HepG2 (cell line): Measurements from ENCODE around the gene P2RY6. TPM values are rescaled to one million over a fixed set of nuclear protein-coding genes. Genes with fewer than 3 reads are reported as not detected.

Experiments used
- ELF1 ChIP-seq: sonication (generic); formaldehyde crosslinking; IDR thresholded peaks from 2 replicates; pipeline ENCODE4 v1.4.0; 2020; ENCODE audit warnings: missing genetic modification reagents
- ETS1 ChIP-seq: sonication (generic); formaldehyde crosslinking; IDR thresholded peaks from 2 replicates; pipeline ENCODE4 v1.4.0; 2020; ENCODE audit warnings: missing genetic modification reagents
- FOXJ3 ChIP-seq: sonication (generic); formaldehyde crosslinking; IDR thresholded peaks from 2 replicates; pipeline ENCODE4 v1.4.0; 2020; ENCODE audit warnings: missing genetic modification reagents, mild to moderate bottlenecking, borderline replicate concordance
- FOXP1 ChIP-seq, 2 experiments: fragments of 450-650 bp in 1 of 2; IDR thresholded peaks; 2 replicates each; pipeline ENCODE4 v1.6.1; 2017 to 2018; ENCODE audit warnings: antibody characterized with exemption in 1 of 2
- GABPB1 ChIP-seq: IDR thresholded peaks from 2 replicates; pipeline ENCODE4 v1.6.1; 2016; ENCODE audit warnings: mild to moderate bottlenecking, missing genetic modification reagents, moderate library complexity, missing compliant biosample characterization
- GATA4 ChIP-seq: sonication (generic); IDR thresholded peaks from 2 replicates; pipeline ENCODE4 v1.6.1; 2016; ENCODE audit warnings: antibody characterized with exemption, low read depth, borderline replicate concordance
- HNRNPK ChIP-seq: fragments of 200-400 bp; formaldehyde crosslinking; IDR thresholded peaks from 2 replicates; pipeline ENCODE4 v1.6.1; 2018; ENCODE audit warnings: low read length, low read depth, moderate library complexity, mild to moderate bottlenecking; ENCODE audit not compliant: poor library complexity, severe bottlenecking
- HOXA9 ChIP-seq: sonication (generic); formaldehyde crosslinking; IDR thresholded peaks from 2 replicates; pipeline ENCODE4 v1.8.1; 2022; ENCODE audit warnings: missing genetic modification reagents, mild to moderate bottlenecking, moderate library complexity, borderline replicate concordance
- MLLT10 ChIP-seq: sonication (generic); formaldehyde crosslinking; IDR thresholded peaks from 2 replicates; pipeline ENCODE4 v1.4.0; 2020; ENCODE audit warnings: missing genetic modification reagents
- MTERF4 ChIP-seq: sonication (generic); formaldehyde crosslinking; IDR thresholded peaks from 2 replicates; pipeline ENCODE4 v1.8.0; 2023; ENCODE audit warnings: mild to moderate bottlenecking, missing genetic modification reagents
- NFE2L2 ChIP-seq: fragments of 150-350 bp; IDR thresholded peaks from 2 replicates; pipeline ENCODE4 v1.6.1; 2014; ENCODE audit warnings: low read length
- PAF1 ChIP-seq: IDR thresholded peaks from 2 replicates; pipeline ENCODE4 v1.6.1; 2016; ENCODE audit warnings: missing genetic modification reagents, missing compliant biosample characterization
- PHF8 ChIP-seq: sonication (generic); formaldehyde crosslinking; IDR thresholded peaks from 2 replicates; pipeline ENCODE4 v1.5.0; 2020; ENCODE audit warnings: missing genetic modification reagents
- RBM39 ChIP-seq: fragments of 200-400 bp; formaldehyde crosslinking; IDR thresholded peaks from one replicate; pipeline ENCODE4 v1.6.1; 2018; ENCODE audit warnings: antibody characterized with exemption, mild to moderate bottlenecking, low read depth, low read length; ENCODE audit not compliant: poor library complexity, severe bottlenecking
- RXRA ChIP-seq: sonication (generic); formaldehyde crosslinking; IDR thresholded peaks from 2 replicates; pipeline ENCODE4 v1.5.1; 2020; ENCODE audit warnings: missing genetic modification reagents
- SATB2 ChIP-seq: sonication (generic); formaldehyde crosslinking; IDR thresholded peaks from 2 replicates; pipeline ENCODE4 v1.5.0; 2020; ENCODE audit warnings: missing genetic modification reagents
- SIN3A ChIP-seq: IDR thresholded peaks from 2 replicates; pipeline ENCODE4 v1.6.1; 2011; ENCODE audit warnings: low read depth, mild to moderate bottlenecking, control low read depth, low read length, borderline replicate concordance
- THAP11 ChIP-seq: IDR thresholded peaks from 2 replicates; pipeline ENCODE4 v1.6.1; 2016; ENCODE audit warnings: missing biosample characterization, missing genetic modification reagents
- TSC22D2 ChIP-seq: sonication (generic); formaldehyde crosslinking; IDR thresholded peaks from 2 replicates; pipeline ENCODE4 v1.5.1; 2020; ENCODE audit warnings: missing genetic modification reagents, mild to moderate bottlenecking, borderline replicate concordance
- ZBTB21 ChIP-seq: sonication (generic); formaldehyde crosslinking; IDR thresholded peaks from 2 replicates; pipeline ENCODE4 v1.4.0; 2020; ENCODE audit warnings: missing genetic modification reagents
- ZNF282 ChIP-seq: fragments of 450-650 bp; IDR thresholded peaks from 2 replicates; pipeline ENCODE4 v1.6.1; 2018; ENCODE audit not compliant: partially characterized antibody
- ZNF354B ChIP-seq: sonication (generic); formaldehyde crosslinking; IDR thresholded peaks from 2 replicates; pipeline ENCODE4 v1.8.0; 2022; ENCODE audit warnings: mild to moderate bottlenecking, missing genetic modification reagents
- ZNF44 ChIP-seq: sonication (generic); formaldehyde crosslinking; IDR thresholded peaks from 2 replicates; pipeline ENCODE4 v1.5.1; 2020; ENCODE audit warnings: mild to moderate bottlenecking, missing genetic modification reagents
- ZNF446 ChIP-seq: sonication (generic); formaldehyde crosslinking; IDR thresholded peaks from 2 replicates; pipeline ENCODE4 v1.5.0; 2020; ENCODE audit warnings: mild to moderate bottlenecking, missing genetic modification reagents
- ZNF652 ChIP-seq: IDR thresholded peaks from 2 replicates; pipeline ENCODE4 v1.6.1; 2016; ENCODE audit warnings: low read depth, borderline replicate concordance
- polyA plus RNA-seq, 8 experiments: library from polyadenylated mRNA; depleted of rRNA in 3 of 8; stranded (reverse) in 7 of 8; unstranded in 1 of 8; fragments of >200 nt; fragmentation: Illumina TruSeq in 4 of 8; extraction: Trizol in 4 of 8; gene quantifications; 2 replicates each; pipeline versions ENCODE4 v1.2.1 to v1.2.3, GENCODE V29; 2011 to 2016; ENCODE audit warnings: low read depth in 4 of 8, missing spikeins in 1 of 8, mixed read lengths in 1 of 8; ENCODE audit not compliant: insufficient read depth in 1 of 8
- total RNA-seq, 5 experiments: library from RNA; depleted of rRNA; stranded (reverse); fragments of >200 nt; fragmentation: Illumina TruSeq; extraction: Trizol; gene quantifications; 2 replicates each; pipeline ENCODE4 v1.2.3, GENCODE V29; 2016; ENCODE audit warnings: low read depth in 1 of 5
- TF ChIP-seq, protein P1 (sequence below): sonication (generic); formaldehyde crosslinking; IDR thresholded peaks from 2 replicates; pipeline ENCODE4 v1.4.0; 2020; ENCODE audit warnings: mild to moderate bottlenecking, missing genetic modification reagents

P2RY6 gene
- total and polyA plus RNA-seq, 2 of the 13 experiments (the other 11 are each of a cell fraction or from before 2014, with no cell fraction given): 0.09 to 0.29 TPM

DNA sequence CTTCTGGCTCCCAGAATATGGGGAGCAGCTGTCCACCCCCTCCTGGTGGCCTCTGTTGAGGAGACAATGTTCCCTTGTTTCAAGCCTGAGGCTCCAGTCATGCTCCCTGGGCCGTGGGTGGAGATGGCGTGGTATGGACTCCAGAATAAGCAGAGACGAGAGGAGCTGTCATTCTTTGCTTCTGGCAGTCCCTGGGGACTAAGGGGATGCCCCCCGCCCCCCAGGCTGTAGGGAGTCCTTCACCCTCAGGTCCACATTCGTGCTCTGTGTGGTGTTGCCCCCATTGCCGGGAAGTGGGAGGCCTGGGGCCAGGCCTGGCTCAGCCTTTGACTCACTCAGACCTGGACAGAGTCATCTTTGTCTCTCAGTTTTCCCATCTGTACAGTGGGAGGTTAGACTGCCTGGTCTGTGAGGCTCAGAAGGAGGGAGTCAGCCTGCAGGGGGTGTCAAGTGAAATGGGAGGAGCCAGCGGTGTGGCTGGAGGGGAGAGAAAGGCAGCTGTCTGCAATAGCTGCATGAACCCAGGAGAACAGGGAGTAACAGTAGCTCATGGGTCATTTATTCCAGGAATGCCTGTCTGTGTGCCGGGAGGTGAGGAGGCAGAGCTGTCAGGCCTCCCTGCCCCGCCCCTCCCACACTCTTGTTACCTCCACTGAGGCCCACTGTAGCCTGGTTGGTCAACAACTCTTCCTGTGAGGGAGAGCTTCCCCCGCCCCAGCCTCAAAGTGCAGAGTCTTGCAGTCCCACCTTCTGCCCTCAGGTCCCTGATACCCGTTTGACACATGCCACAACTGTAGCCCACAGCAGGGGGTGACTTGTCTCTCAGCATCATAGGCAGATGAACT lies 42.2 kb downstream of the P2RY6 start (continued):
- TF ChIP-seq RBM39 (no peak), FOXJ3 (CRISPR knock-in tag) (0 out of 2 replicates have a peak, but pooled peaks have one; percentile 16), ZNF354B (CRISPR knock-in tag) (no peak), NFE2L2 (no peak), ELF1 (no peak), HNRNPK (no peak), THAP11 (CRISPR knock-in tag) (peak; percentile 48; the same call in 1 of the 2 replicates), PHF8 (no peak), RXRA (CRISPR knock-in tag) (peak; percentile 86), GABPB1 (CRISPR knock-in tag) (no peak), MTERF4 (no peak), ETS1 (CRISPR knock-in tag) (no peak), ZBTB21 (CRISPR knock-in tag) (no peak; the same call in 1 of the 2 replicates), ZNF652 (CRISPR knock-in tag) (no peak), GATA4 (no peak), PAF1 (CRISPR knock-in tag) (no peak), ZNF446 (CRISPR knock-in tag) (no peak), ZNF282 (no peak), ZNF44 (CRISPR knock-in tag) (no peak), SATB2 (CRISPR knock-in tag) (no peak), HOXA9 (CRISPR knock-in tag) (no peak), TSC22D2 (CRISPR knock-in tag) (no peak), MLLT10 (no peak), FOXP1 (IDR thresholded peaks at IDR 0.05) (peak; percentile 26; the same call in 1 of the 2 replicates), FOXP1 (CRISPR knock-in tag; IDR thresholded peaks at IDR 0.05) (peak; percentile 58; the same call in 1 of the 2 replicates), SIN3A (peak; percentile 79; the same call in 1 of the 2 replicates)
- TF ChIP-seq, protein P1, sequence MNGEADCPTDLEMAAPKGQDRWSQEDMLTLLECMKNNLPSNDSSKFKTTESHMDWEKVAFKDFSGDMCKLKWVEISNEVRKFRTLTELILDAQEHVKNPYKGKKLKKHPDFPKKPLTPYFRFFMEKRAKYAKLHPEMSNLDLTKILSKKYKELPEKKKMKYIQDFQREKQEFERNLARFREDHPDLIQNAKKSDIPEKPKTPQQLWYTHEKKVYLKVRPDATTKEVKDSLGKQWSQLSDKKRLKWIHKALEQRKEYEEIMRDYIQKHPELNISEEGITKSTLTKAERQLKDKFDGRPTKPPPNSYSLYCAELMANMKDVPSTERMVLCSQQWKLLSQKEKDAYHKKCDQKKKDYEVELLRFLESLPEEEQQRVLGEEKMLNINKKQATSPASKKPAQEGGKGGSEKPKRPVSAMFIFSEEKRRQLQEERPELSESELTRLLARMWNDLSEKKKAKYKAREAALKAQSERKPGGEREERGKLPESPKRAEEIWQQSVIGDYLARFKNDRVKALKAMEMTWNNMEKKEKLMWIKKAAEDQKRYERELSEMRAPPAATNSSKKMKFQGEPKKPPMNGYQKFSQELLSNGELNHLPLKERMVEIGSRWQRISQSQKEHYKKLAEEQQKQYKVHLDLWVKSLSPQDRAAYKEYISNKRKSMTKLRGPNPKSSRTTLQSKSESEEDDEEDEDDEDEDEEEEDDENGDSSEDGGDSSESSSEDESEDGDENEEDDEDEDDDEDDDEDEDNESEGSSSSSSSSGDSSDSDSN (CRISPR knock-in tag): peak; percentile 58
